ENCODE data around the gene RBP5.
A peak's percentile ranks its signal among the peaks of the same experiment; 100 is the strongest.

Gene RBP5

GRCh38 chr12:7128681-7129286, at the start of gene RBP5:
Gene RBP5 (minus strand): TSS chr12:7128889. CDS start chr12:7128775, 114 bp downstream.
- no peak for DNase-seq

- DNase-seq, result no peak
Observed at GRCh38 chr12:7178481-7178880, 49.8 kb upstream of the RBP5 start.

- DNase-seq, result no peak
Observed at GRCh38 chr12:7176595-7176994, 47.9 kb upstream of the RBP5 start.

- no peak for DNase-seq
Observed at GRCh38 chr12:7175493-7175892, 46.8 kb upstream of the RBP5 start.

- DNase-seq, result no peak
Observed at GRCh38 chr12:7171854-7172253, 43.2 kb upstream of the RBP5 start.

- no peak for DNase-seq
Observed at GRCh38 chr12:7169951-7170350, 41.3 kb upstream of the RBP5 start.

GRCh38 chr12:7162691-7163114, 34.0 kb upstream of the RBP5 start:
- DNase-seq, result peak; percentile 26

GRCh38 chr12:7161811-7162210, 33.1 kb upstream of the RBP5 start:
- no peak for DNase-seq

- DNase-seq, result no peak
Observed at GRCh38 chr12:7161327-7161726, 32.6 kb upstream of the RBP5 start.

- no peak for DNase-seq
Observed at GRCh38 chr12:7160183-7160582, 31.5 kb upstream of the RBP5 start.

- no peak for DNase-seq
Observed at GRCh38 chr12:7158781-7159609, 30.3 kb upstream of the RBP5 start.

- DNase-seq, result no peak
Observed at GRCh38 chr12:7157391-7157790, 28.7 kb upstream of the RBP5 start.

GRCh38 chr12:7156259-7157197, 27.8 kb upstream of the RBP5 start:
- DNase-seq, result no peak

- no peak for DNase-seq
Observed at GRCh38 chr12:7155471-7156034, 26.9 kb upstream of the RBP5 start.

- DNase-seq, result no peak
Observed at GRCh38 chr12:7154901-7155470, 26.3 kb upstream of the RBP5 start.

GRCh38 chr12:7154042-7154441, 25.4 kb upstream of the RBP5 start:
- DNase-seq, result no peak

- no peak for DNase-seq
Observed at GRCh38 chr12:7152818-7153217, 24.1 kb upstream of the RBP5 start.

- no peak for DNase-seq
Observed at GRCh38 chr12:7151532-7151931, 22.8 kb upstream of the RBP5 start.

- DNase-seq, result no peak
Observed at GRCh38 chr12:7150841-7151240, 22.2 kb upstream of the RBP5 start.

GRCh38 chr12:7150356-7150755, 21.7 kb upstream of the RBP5 start:
- DNase-seq, result no peak

- no peak for DNase-seq
Observed at GRCh38 chr12:7146906-7147305, 18.2 kb upstream of the RBP5 start.

GRCh38 chr12:7146228-7146627, 17.5 kb upstream of the RBP5 start:
- no peak for DNase-seq

GRCh38 chr12:7145671-7146070, 17.0 kb upstream of the RBP5 start:
- no peak for DNase-seq

All from CD4-positive, alpha-beta T cell treated with Interleukin-17A for 1 hour (primary cell).